H1 (cell line): ENCODE results near the gene CCDC63.

Experiments
- CHD2 ChIP-seq: IDR thresholded peaks from 2 replicates; pipeline ENCODE4 v1.6.1; 2012; ENCODE audit warnings: low read length, improper control_type of control experiment
- CREB1 ChIP-seq: IDR thresholded peaks from 2 replicates; pipeline ENCODE4 v1.6.1; 2012; ENCODE audit warnings: inconsistent platforms
- EGR1 ChIP-seq: IDR thresholded peaks from 2 replicates; pipeline ENCODE4 v1.6.1; 2011; ENCODE audit warnings: low read depth, low read length, borderline replicate concordance
- EZH2 ChIP-seq: fragments of 200-600 bp; sonication (generic); IDR thresholded peaks from 2 replicates; pipeline ENCODE4 v1.7.1; 2012; ENCODE audit warnings: low read depth, mild to moderate bottlenecking, moderate library complexity, low read length, inconsistent platforms; ENCODE audit not compliant: severe bottlenecking
- GABPA ChIP-seq: IDR thresholded peaks from 2 replicates; pipeline ENCODE4 v1.6.1; 2011; ENCODE audit warnings: mild to moderate bottlenecking, low read length, moderate library complexity, borderline replicate concordance; ENCODE audit not compliant: insufficient read depth
- POLR2A ChIP-seq, 2 experiments: IDR thresholded peaks; 1 replicate in 1 of 2; 2 replicates in 1 of 2; pipeline ENCODE4 v1.6.1; 2011; ENCODE audit warnings: low read depth in 2 of 2, low read length in 2 of 2, mild to moderate bottlenecking in 2 of 2; ENCODE audit errors: control extremely low read depth in 1 of 2
- POLR2AphosphoS5 ChIP-seq: IDR thresholded peaks from 2 replicates; pipeline ENCODE4 v1.6.1; 2011; ENCODE audit warnings: low read depth, low read length
- SP2 ChIP-seq: IDR thresholded peaks from 2 replicates; pipeline ENCODE4 v1.6.1; 2012; ENCODE audit warnings: mild to moderate bottlenecking, low read length, inconsistent platforms
- TBP ChIP-seq: IDR thresholded peaks from 2 replicates; pipeline ENCODE4 v1.6.1; 2011; ENCODE audit warnings: low read depth, low read length, improper control_type of control experiment
- TF ChIP-seq, protein P1 (sequence below), 3 experiments: IDR thresholded peaks; 1 replicate in 2 of 3; 2 replicates in 1 of 3; pipeline versions ENCODE4 v1.5.1 to v1.6.1; 2011; ENCODE audit warnings: low read length in 3 of 3, mild to moderate bottlenecking in 3 of 3, inconsistent platforms in 2 of 3, low read depth in 1 of 3, moderate library complexity in 1 of 3; ENCODE audit not compliant: insufficient read depth in 1 of 3; ENCODE audit errors: control extremely low read depth in 1 of 3
- TF ChIP-seq, protein P2 (sequence below): IDR thresholded peaks from 2 replicates; pipeline ENCODE4 v1.6.1; 2011; ENCODE audit warnings: low read length, improper control_type of control experiment

DNA sequence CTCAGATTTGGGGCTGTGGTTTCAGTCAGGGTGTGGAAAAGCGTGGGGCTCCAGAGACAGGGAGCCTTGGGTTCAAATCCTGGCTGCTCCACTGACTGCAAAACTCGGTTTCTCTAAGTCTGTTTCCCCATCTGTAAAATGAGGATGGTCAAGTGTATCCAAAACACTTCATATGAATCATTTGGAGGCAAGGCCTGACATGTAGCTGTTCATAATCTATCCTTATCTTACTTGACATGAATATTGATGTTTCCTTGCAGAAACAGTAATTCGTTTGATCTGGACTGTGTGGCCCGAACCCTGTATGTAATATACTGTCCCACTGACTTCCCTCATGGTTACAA lies 1.5 kb upstream of the CCDC63 start:
- TF ChIP-seq, protein P1, sequence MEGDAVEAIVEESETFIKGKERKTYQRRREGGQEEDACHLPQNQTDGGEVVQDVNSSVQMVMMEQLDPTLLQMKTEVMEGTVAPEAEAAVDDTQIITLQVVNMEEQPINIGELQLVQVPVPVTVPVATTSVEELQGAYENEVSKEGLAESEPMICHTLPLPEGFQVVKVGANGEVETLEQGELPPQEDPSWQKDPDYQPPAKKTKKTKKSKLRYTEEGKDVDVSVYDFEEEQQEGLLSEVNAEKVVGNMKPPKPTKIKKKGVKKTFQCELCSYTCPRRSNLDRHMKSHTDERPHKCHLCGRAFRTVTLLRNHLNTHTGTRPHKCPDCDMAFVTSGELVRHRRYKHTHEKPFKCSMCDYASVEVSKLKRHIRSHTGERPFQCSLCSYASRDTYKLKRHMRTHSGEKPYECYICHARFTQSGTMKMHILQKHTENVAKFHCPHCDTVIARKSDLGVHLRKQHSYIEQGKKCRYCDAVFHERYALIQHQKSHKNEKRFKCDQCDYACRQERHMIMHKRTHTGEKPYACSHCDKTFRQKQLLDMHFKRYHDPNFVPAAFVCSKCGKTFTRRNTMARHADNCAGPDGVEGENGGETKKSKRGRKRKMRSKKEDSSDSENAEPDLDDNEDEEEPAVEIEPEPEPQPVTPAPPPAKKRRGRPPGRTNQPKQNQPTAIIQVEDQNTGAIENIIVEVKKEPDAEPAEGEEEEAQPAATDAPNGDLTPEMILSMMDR (IDR thresholded peaks at IDR 0.05; ENCODE audit: control extremely low read depth in 1 of 3, insufficient read depth in 1 of 3, low read depth in 1 of 3, low read length in 3 of 3): no peak
- TF ChIP-seq EZH2 (no peak), POLR2A (IDR thresholded peaks at IDR 0.05; ENCODE audit: control extremely low read depth in 1 of 2, low read depth in 2 of 2, low read length in 2 of 2) (no peak), TBP (no peak), CHD2 (no peak), SP2 (no peak), CREB1 (no peak), GABPA (no peak), POLR2AphosphoS5 (no peak), EGR1 (no peak)
- TF ChIP-seq, protein P2, sequence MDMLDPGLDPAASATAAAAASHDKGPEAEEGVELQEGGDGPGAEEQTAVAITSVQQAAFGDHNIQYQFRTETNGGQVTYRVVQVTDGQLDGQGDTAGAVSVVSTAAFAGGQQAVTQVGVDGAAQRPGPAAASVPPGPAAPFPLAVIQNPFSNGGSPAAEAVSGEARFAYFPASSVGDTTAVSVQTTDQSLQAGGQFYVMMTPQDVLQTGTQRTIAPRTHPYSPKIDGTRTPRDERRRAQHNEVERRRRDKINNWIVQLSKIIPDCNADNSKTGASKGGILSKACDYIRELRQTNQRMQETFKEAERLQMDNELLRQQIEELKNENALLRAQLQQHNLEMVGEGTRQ: no peak
